Neuronal stem cell (in vitro differentiated cells): ENCODE data around the gene ZNF423.
A peak's percentile ranks its signal among the peaks of the same experiment; 100 is the strongest.

Source experiments
- DNase-seq: peaks from one replicate; pipeline ENCODE4 v3.0.0-alpha.2; 2013; ENCODE audit warnings: low spot score
- H2AFZ ChIP-seq: one replicate; pipeline ENCODE4 v1.6.1; 2013; ENCODE audit warnings: mild to moderate bottlenecking, low read length, inconsistent platforms
- H2AK5ac ChIP-seq: 2 replicates; pipeline ENCODE4 v1.6.1; 2013; ENCODE audit warnings: low read depth, mild to moderate bottlenecking, inconsistent platforms, low read length, moderate library complexity, mixed read lengths
- H2BK120ac ChIP-seq: 2 replicates; pipeline ENCODE4 v1.6.1; 2013; ENCODE audit warnings: low read depth, mild to moderate bottlenecking, inconsistent platforms, low read length, moderate library complexity, mixed read lengths
- H2BK12ac ChIP-seq: one replicate; pipeline ENCODE4 v1.6.1; 2013; ENCODE audit warnings: low read length, inconsistent platforms
- H2BK15ac ChIP-seq: 2 replicates; pipeline ENCODE4 v1.6.1; 2013; ENCODE audit warnings: mild to moderate bottlenecking, low read length, inconsistent platforms, mixed read lengths
- H2BK5ac ChIP-seq: one replicate; pipeline ENCODE4 v1.6.1; 2013; ENCODE audit warnings: inconsistent platforms, mild to moderate bottlenecking, low read length, moderate library complexity
- H3K14ac ChIP-seq: one replicate; pipeline ENCODE4 v1.6.1; 2013; ENCODE audit warnings: low read length, inconsistent platforms
- H3K18ac ChIP-seq: 2 replicates; pipeline ENCODE4 v1.6.1; 2013; ENCODE audit warnings: low read length, inconsistent platforms
- H3K23ac ChIP-seq: 2 replicates; pipeline ENCODE4 v1.6.1; 2013; ENCODE audit warnings: low read depth, mild to moderate bottlenecking, mixed read lengths, low read length, inconsistent platforms; ENCODE audit not compliant: poor library complexity
- H3K27ac ChIP-seq: replicated peaks from 3 replicates; pipeline ENCODE4 v1.5.1; 2013; ENCODE audit warnings: low read length, inconsistent platforms
- H3K27me3 ChIP-seq, 3 experiments: 2 replicates each; pipeline ENCODE4 v1.6.1; 2013; ENCODE audit warnings: low read length in 3 of 3, mild to moderate bottlenecking in 2 of 3, inconsistent platforms in 1 of 3, low read depth in 1 of 3, mixed read lengths in 1 of 3, moderate library complexity in 1 of 3; ENCODE audit not compliant: control insufficient read depth in 3 of 3, insufficient read depth in 3 of 3
- H3K36me3 ChIP-seq, 2 donors: replicated peaks in 1 of 2; 2 replicates each; pipeline ENCODE4 v1.6.1; 2013; ENCODE audit warnings: low read length in 2 of 2; ENCODE audit not compliant: control insufficient read depth in 2 of 2, insufficient read depth in 2 of 2
- H3K4ac ChIP-seq: 2 replicates; pipeline ENCODE4 v1.6.1; 2013; ENCODE audit warnings: inconsistent platforms, mild to moderate bottlenecking, low read length, moderate library complexity
- H3K4me1 ChIP-seq, 2 donors: 1 replicate in 1 of 2; 2 replicates in 1 of 2; pipeline ENCODE4 v1.6.1; 2013; ENCODE audit warnings: low read length in 2 of 2, low read depth in 1 of 2; ENCODE audit not compliant: control insufficient read depth in 2 of 2, insufficient read depth in 1 of 2
- H3K4me2 ChIP-seq: one replicate; pipeline ENCODE4 v1.6.1; 2013; ENCODE audit warnings: mild to moderate bottlenecking, low read length, inconsistent platforms; ENCODE audit not compliant: insufficient read depth, poor library complexity, severe bottlenecking
- H3K4me3 ChIP-seq, 2 donors: 2 replicates each; pipeline ENCODE4 v1.5.1; 2013; ENCODE audit warnings: low read length in 2 of 2, mild to moderate bottlenecking in 2 of 2, inconsistent platforms in 1 of 2, moderate library complexity in 1 of 2
- H3K79me1 ChIP-seq: one replicate; pipeline ENCODE4 v1.6.1; 2013; ENCODE audit warnings: low read depth, mild to moderate bottlenecking, inconsistent platforms, low read length, moderate library complexity
- H3K9ac ChIP-seq: one replicate; pipeline ENCODE4 v1.6.1; 2013; ENCODE audit warnings: mild to moderate bottlenecking, low read depth, low read length, inconsistent platforms; ENCODE audit not compliant: poor library complexity
- H3K9me3 ChIP-seq, 2 donors: replicated peaks in 1 of 2; 2 replicates each; pipeline versions ENCODE3 to v1.6.1; 2013; ENCODE audit warnings: low read length in 2 of 2, mild to moderate bottlenecking in 2 of 2, inconsistent platforms in 1 of 2, low read depth in 1 of 2, mixed read lengths in 1 of 2, moderate library complexity in 1 of 2; ENCODE audit not compliant: control insufficient read depth in 2 of 2, insufficient read depth in 1 of 2
- H4K8ac ChIP-seq: one replicate; pipeline ENCODE4 v1.6.1; 2013; ENCODE audit warnings: low read depth, mild to moderate bottlenecking, inconsistent platforms, low read length, moderate library complexity
- H4K91ac ChIP-seq: one replicate; pipeline ENCODE4 v1.6.1; 2013; ENCODE audit warnings: low read length, low read depth, mild to moderate bottlenecking, inconsistent platforms; ENCODE audit not compliant: poor library complexity
- WGBS, 2 donors: extraction: QIAGEN DNeasy Blood & Tissue Kit; methylation state at CpG; one replicate each; pipeline ENCODE4 v1.1.7; 2013; ENCODE audit warnings: missing lambda C conversion rate in 2 of 2, mixed read lengths in 1 of 2; ENCODE audit not compliant: insufficient read length in 2 of 2, insufficient replicate concordance in 1 of 2; ENCODE audit errors: extremely low coverage in 2 of 2; 5-methylcytosine and 5-hydroxymethylcytosine counted together

The ZNF423 gene

DNA sequence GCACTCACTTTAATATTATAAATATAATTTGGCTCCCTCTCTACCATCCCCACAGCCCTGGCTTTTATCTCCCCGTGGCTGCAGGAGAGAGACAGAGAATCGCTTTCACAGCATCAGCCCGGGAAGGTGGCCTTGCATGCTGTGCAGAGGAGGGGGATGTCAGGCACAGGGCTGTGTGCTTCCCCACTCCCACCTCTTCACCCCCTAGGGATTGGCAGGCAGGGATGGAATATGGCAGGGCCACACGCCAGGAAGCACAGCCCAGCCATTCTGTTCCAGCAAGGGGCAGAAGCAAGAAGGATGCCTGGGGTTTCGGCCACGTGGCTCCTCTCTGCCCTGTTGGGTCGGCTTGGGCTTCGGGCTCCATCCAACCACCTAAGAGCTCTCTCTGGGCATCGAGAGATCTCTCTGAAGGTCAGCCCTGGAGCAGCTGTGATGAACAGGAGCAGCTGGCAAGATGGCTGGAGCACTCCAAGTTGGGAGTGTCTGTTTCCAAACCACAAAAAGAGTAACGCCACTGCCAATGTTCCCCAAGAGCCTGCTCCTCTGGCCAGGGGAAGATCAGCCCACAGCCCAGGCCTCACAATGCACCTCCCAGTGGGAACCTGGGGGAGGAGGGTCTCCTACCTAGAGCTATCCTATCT, 259.1 kb downstream of the ZNF423 start:
- Histone ChIP-seq H2BK120ac (no peak overlapping the region), H3K9ac (no peak overlapping the region), H2BK12ac (no peak overlapping the region), H3K23ac (no peak overlapping the region), H3K4me1 (peaks cover 19 to 40% of the 10 kb centered on the region in 2 donors), H2AK5ac (peak overlapping the region; percentile 3), H3K79me1 (peaks cover 2% of the 10 kb centered on the region), H3K4me2 (no peak overlapping the region), H3K4ac (no peak overlapping the region), H3K27ac (no peak overlapping the region), H2BK5ac (peak overlapping the region; percentile 21), H4K8ac (no peak overlapping the region), H3K4me3 (no peak overlapping the region), H3K36me3 (peaks cover 0 to 3% of the 10 kb centered on the region in 2 donors), H3K18ac (peak overlapping the region; percentile 4), H3K27me3 (no peaks in the 10 kb centered on the region), H2BK15ac (no peak overlapping the region), H2AFZ (no peak overlapping the region), H3K9me3 (no peaks in the 10 kb centered on the region), H3K14ac (no peak overlapping the region), H4K91ac (no peak overlapping the region)
- DNase-seq: no peak
- no CpG with 5 or more reads among the region's 10 CpGs for WGBS, 2 donors

DNA sequence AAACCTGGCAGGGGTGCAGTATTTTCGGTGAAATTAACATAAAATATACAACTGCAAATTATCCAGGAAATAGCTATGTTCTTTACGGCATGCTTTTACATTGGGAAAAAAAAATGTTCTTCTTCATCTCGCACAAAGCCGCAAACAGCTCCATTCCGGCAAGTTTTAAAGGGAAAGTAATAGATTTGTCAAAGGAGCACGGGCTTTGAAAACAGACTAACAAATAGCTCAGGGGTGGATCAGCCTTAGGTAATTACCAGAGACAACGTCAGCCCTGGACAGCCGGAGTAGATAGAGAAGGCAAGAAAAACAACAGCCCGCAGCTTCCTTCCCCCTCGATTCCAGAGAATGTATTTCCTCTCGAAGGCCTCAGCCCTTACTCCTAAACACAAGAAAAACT, 259.8 kb downstream of the ZNF423 start:
- H3K4me1 ChIP-seq: peaks cover 19 to 40% of the 10 kb centered on the region in 2 donors
- no peak overlapping the region for H2AFZ ChIP-seq
- H3K4ac ChIP-seq: no peak overlapping the region
- H3K9me3 ChIP-seq: no peaks in the 10 kb centered on the region
- H2BK120ac ChIP-seq: no peak overlapping the region
- no peak overlapping the region for H2BK12ac ChIP-seq
- no peak overlapping the region for H4K91ac ChIP-seq
- no peak overlapping the region for H3K14ac ChIP-seq
- DNase-seq: no peak
- no peak overlapping the region for H3K27ac ChIP-seq
- WGBS, 2 donors: no CpG with 5 or more reads among the region's 11 CpGs
- no peak overlapping the region for H3K4me3 ChIP-seq
- H3K18ac ChIP-seq: no peak overlapping the region
- no peak overlapping the region for H4K8ac ChIP-seq
- no peaks in the 10 kb centered on the region for H3K36me3 ChIP-seq
- H3K79me1 ChIP-seq: peaks cover 2% of the 10 kb centered on the region
- H2BK15ac ChIP-seq: no peak overlapping the region
- no peaks in the 10 kb centered on the region for H3K27me3 ChIP-seq
- no peak overlapping the region for H3K9ac ChIP-seq
- H3K23ac ChIP-seq: no peak overlapping the region
- H3K4me2 ChIP-seq: no peak overlapping the region
- no peak overlapping the region for H2BK5ac ChIP-seq
- H2AK5ac ChIP-seq: no peak overlapping the region

DNA sequence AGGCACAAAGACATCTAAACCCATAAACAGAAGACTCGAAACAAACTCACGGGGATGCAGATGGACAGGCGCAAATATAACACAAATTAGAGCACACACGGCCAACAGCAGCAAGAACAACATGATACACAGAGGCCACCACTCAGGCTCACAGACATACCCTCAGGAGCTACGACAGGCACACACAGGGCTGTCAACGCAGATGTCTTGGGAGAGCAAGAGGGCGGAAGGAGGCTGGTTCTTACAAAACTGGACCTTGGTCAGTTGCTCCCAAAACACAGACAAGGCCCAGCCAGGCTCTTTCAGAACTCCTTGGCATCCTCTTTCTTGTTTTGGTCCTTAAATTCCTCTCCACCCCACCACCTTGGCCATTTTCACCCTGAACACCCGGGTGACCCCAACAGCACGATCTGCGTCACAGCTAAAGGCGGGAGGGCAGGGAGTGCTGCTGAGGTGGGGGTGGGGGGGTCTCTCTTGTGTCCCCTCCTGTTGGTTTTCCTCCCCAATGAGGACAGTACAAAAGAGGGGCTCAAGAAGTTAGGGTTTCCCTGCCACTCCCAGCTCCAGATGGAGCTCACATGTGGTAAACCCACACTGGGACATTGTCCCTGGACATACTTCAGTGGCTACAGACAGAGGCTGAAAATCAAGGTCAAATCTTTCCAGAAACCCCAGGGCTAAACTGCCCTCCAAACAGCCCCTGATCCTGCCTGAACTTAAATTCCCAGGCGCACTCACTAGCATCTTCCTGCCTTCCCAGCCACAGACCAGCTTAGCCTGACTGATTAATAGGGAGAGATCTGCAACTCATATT, 261.0 kb downstream of the ZNF423 start:
- Histone ChIP-seq H2AK5ac (no peak overlapping the region), H3K18ac (no peak overlapping the region), H3K23ac (no peak overlapping the region), H2BK120ac (no peak overlapping the region), H3K14ac (no peak overlapping the region), H3K9ac (no peak overlapping the region), H2BK12ac (no peak overlapping the region), H2BK5ac (no peak overlapping the region), H2AFZ (no peak overlapping the region), H4K8ac (no peak overlapping the region), H3K9me3 (no peaks in the 10 kb centered on the region), H3K27me3 (no peaks in the 10 kb centered on the region), H3K27ac (no peak overlapping the region), H3K4me2 (no peak overlapping the region), H4K91ac (no peak overlapping the region), H3K4me1 (peaks cover 23 to 40% of the 10 kb centered on the region in 2 donors), H3K79me1 (no peaks in the 10 kb centered on the region), H3K4me3 (no peak overlapping the region), H3K36me3 (no peaks in the 10 kb centered on the region), H2BK15ac (no peak overlapping the region), H3K4ac (no peak overlapping the region)
- no CpG with 5 or more reads among the region's 12 CpGs for WGBS, 2 donors
- no peak for DNase-seq

DNA sequence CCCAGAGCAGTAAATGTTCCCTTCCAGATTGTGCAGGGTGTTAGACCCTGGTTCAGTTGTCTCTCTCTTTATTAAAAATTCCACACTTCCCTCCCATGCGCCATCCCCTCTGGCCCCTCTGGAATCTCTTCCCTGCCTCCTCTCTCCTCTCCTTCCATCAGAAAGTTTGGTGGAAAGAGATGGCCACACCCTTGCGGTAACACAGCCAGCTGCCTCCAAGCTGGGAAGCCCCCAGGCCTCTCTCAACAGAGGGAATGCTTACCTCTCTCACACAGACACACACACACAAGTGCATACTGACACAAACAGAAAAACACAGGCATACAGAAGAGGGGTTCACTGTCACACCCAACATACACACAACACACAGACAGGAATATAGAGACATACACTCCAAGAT, 261.8 kb downstream of the ZNF423 start:
- Histone ChIP-seq H4K91ac (no peak overlapping the region), H3K9ac (no peak overlapping the region), H2AK5ac (no peak overlapping the region), H2BK5ac (no peak overlapping the region), H3K14ac (no peak overlapping the region), H2BK12ac (no peak overlapping the region), H3K4ac (no peak overlapping the region), H3K18ac (no peak overlapping the region), H2BK15ac (no peak overlapping the region), H3K27me3 (no peaks in the 10 kb centered on the region), H2BK120ac (no peak overlapping the region), H4K8ac (no peak overlapping the region), H3K4me2 (no peak overlapping the region), H3K79me1 (no peaks in the 10 kb centered on the region), H3K36me3 (no peaks in the 10 kb centered on the region), H3K4me1 (peaks cover 30 to 41% of the 10 kb centered on the region in 2 donors), H3K23ac (no peak overlapping the region), H2AFZ (no peak overlapping the region), H3K9me3 (no peaks in the 10 kb centered on the region), H3K4me3 (no peak overlapping the region), H3K27ac (no peak overlapping the region)
- no peak for DNase-seq
- no CpG with 5 or more reads among the region's 2 CpGs for WGBS, 2 donors
